ENCODE data around the gene STIM1. TPM values are rescaled to one million over a fixed set of nuclear protein-coding genes. Genes with fewer than 3 reads are reported as not detected.

Gene STIM1
- polyA plus RNA-seq, 2 donors: 29.5 to 42.7 TPM

DNA sequence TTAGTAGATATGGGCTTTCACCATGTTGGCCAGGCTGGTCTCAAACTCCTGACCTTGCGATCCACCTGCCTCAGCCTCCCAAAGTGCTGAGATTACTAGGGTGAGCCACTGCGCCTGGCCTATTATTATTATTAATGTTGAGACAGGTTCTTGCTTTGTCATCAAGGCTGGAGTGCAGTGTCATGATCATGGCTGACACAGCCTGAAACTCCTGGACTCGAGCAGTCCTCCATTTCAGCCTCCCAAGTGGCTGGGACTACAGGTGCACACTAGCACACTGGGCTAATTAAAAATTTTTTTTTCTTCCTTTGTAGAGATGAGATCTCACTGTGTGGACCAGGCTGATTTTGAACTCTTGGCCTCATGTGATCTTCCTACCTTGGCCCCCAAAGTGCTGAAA, 102.0 kb downstream of the STIM1 start:
- Histone ChIP-seq H3K4me3 (ENCODE audit: low read depth in 1 of 2, low read length in 2 of 2) (no peak overlapping the region), H3K36me3 (ENCODE audit: control insufficient read depth in 2 of 2, insufficient read depth in 2 of 2, low read length in 1 of 2) (no peaks in the 10 kb centered on the region), H3K4me1 (ENCODE audit: control insufficient read depth in 2 of 2, insufficient read depth in 2 of 2, low read length in 1 of 2) (peaks cover 0 to 10% of the 10 kb centered on the region in 2 donors), H3K27me3 (ENCODE audit: control insufficient read depth in 1 of 2, insufficient read depth in 2 of 2, low read length in 2 of 2) (no peaks in the 10 kb centered on the region), H3K27ac (ENCODE audit: low read depth in 2 of 2, low read length in 1 of 2) (no peak overlapping the region), H3K9me3 (ENCODE audit: control insufficient read depth in 2 of 2, insufficient read depth in 1 of 2, low read depth in 1 of 2, low read length in 1 of 2) (no peaks in the 10 kb centered on the region)
- WGBS, 2 donors: 63 to 85% methylated on average over 3 of the region's 3 CpGs

DNA sequence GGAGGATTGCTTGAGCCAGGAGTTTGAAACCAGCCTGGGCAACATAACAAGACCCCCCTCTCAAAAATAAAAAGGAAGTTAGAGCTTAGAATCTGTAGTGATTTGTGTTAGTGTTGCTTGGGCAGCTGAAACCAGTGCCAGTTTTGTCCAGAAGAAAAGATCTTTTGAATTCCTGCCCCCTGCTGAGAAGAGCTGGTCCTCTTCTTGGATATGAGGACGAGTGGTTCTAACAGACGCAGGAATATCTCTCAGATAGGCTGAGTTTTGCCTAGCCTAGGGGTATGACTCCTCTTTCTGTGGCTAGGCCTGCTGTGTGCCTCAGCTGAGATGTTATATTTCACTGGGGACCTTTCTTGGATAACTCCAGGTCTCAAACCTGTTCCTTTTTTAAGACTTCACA, 102.8 kb downstream of the STIM1 start:
- 79 to 90% methylated on average over 2 of the region's 2 CpGs for WGBS, 2 donors
- Histone ChIP-seq H3K4me3 (ENCODE audit: low read depth in 1 of 2, low read length in 2 of 2) (no peak overlapping the region), H3K36me3 (ENCODE audit: control insufficient read depth in 2 of 2, insufficient read depth in 2 of 2, low read length in 1 of 2) (no peaks in the 10 kb centered on the region), H3K27ac (ENCODE audit: low read depth in 2 of 2, low read length in 1 of 2) (no peak overlapping the region), H3K9me3 (ENCODE audit: control insufficient read depth in 2 of 2, insufficient read depth in 1 of 2, low read depth in 1 of 2, low read length in 1 of 2) (no peaks in the 10 kb centered on the region), H3K27me3 (ENCODE audit: control insufficient read depth in 1 of 2, insufficient read depth in 2 of 2, low read length in 2 of 2) (no peaks in the 10 kb centered on the region), H3K4me1 (ENCODE audit: control insufficient read depth in 2 of 2, insufficient read depth in 2 of 2, low read length in 1 of 2) (peaks cover 0 to 6% of the 10 kb centered on the region in 2 donors)

DNA sequence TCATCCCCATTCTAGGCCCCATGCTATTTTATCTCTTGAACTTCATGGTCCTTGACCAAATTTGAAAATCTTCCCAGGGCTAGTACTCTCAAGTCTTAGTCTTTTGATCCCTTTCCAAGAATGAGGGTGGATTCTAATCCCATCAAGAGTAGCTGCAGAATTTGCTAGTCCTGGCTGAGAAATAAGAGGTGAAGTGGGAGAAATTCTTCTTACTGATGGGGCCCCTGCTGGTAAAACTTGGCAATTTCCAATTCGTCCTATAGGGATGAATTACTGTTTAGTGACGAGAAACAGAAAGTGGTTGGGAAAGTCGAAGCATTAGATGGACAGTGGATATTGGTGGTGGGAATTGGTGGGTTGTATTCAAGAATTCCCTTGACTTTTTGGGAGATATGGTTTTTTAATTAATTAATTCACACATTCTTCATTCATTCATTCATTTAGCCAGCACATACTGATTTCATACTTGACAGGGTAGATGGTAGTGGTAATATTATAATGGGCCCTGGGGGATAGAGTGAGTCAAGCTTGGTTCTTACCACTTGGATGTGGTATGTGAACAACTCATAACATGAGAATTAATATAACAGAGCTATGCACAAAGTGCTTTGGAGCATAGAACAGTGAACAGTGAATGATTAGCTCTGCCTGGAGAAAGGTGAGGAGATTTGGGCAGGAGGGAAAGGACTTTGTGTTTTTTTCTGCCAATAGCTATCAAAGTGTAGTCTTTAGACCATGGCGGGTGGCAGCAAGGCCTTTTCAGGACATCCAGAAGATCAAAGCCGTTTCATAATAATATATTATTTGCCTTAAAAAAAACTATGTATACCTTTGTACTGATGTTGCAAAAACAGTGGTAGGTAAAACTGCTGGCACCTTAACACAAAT, 103.8 kb downstream of the STIM1 start:
- WGBS, 2 donors: 47 to 71% methylated on average over 5 of the region's 5 CpGs
- no peaks in the 10 kb centered on the region for H3K9me3 ChIP-seq (ENCODE audit: control insufficient read depth in 2 of 2, insufficient read depth in 1 of 2, low read depth in 1 of 2, low read length in 1 of 2)
- peaks cover 0 to 2% of the 10 kb centered on the region in 2 donors for H3K4me1 ChIP-seq (ENCODE audit: control insufficient read depth in 2 of 2, insufficient read depth in 2 of 2, low read length in 1 of 2)
- H3K36me3 ChIP-seq (ENCODE audit: control insufficient read depth in 2 of 2, insufficient read depth in 2 of 2, low read length in 1 of 2): no peaks in the 10 kb centered on the region
- no peak overlapping the region for H3K4me3 ChIP-seq (ENCODE audit: low read depth in 1 of 2, low read length in 2 of 2)
- H3K27me3 ChIP-seq (ENCODE audit: control insufficient read depth in 1 of 2, insufficient read depth in 2 of 2, low read length in 2 of 2): no peaks in the 10 kb centered on the region
- no peak overlapping the region for H3K27ac ChIP-seq (ENCODE audit: low read depth in 2 of 2, low read length in 1 of 2)

DNA sequence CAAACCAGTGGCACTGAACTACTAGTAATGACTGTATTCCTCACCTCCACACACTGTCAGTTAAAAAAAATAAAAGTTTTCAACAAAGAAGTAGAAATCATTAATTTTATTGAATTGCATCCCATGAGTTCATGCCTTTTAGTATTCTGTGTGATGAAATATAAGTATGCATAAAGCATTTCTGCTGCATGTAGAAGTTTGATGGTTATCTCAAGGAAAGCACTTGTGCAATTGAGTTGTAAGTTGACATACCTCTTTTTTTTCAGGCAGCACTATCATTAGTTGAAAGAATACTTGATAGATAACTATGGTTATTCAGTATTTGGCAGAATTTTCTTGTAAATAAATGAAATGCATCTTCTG, 104.4 kb downstream of the STIM1 start:
- H3K9me3 ChIP-seq (ENCODE audit: control insufficient read depth in 2 of 2, insufficient read depth in 1 of 2, low read depth in 1 of 2, low read length in 1 of 2): no peaks in the 10 kb centered on the region
- H3K4me1 ChIP-seq (ENCODE audit: control insufficient read depth in 2 of 2, insufficient read depth in 2 of 2, low read length in 1 of 2): peaks cover 0 to 2% of the 10 kb centered on the region in 2 donors
- no peaks in the 10 kb centered on the region for H3K27me3 ChIP-seq (ENCODE audit: control insufficient read depth in 1 of 2, insufficient read depth in 2 of 2, low read length in 2 of 2)
- H3K4me3 ChIP-seq (ENCODE audit: low read depth in 1 of 2, low read length in 2 of 2): no peak overlapping the region
- no peaks in the 10 kb centered on the region for H3K36me3 ChIP-seq (ENCODE audit: control insufficient read depth in 2 of 2, insufficient read depth in 2 of 2, low read length in 1 of 2)
- no peak overlapping the region for H3K27ac ChIP-seq (ENCODE audit: low read depth in 2 of 2, low read length in 1 of 2)

DNA sequence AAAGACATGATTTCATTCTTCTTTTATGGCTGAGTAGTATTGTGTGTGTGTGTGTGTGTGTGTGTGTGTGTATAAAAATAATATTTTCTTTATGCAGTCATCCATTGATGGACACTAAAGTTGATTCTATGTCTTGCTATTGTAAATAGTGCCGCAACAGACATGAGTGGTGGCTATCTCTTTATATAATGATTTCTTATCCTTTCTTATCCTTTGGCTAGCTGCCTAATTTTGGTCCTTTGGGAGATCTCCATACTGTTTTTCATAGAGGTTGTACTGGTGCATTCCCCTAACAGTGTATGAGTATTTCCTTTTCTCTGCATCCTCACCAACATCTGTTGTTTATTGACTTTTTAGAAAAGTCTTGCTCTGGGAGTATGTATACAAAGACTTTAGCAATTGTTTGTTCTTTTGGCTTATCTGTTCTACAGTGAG, 107.0 kb downstream of the STIM1 start:
- Histone ChIP-seq H3K27me3 (ENCODE audit: control insufficient read depth in 1 of 2, insufficient read depth in 2 of 2, low read length in 2 of 2) (no peaks in the 10 kb centered on the region), H3K4me1 (ENCODE audit: control insufficient read depth in 2 of 2, insufficient read depth in 2 of 2, low read length in 1 of 2) (peaks cover 0 to 2% of the 10 kb centered on the region in 2 donors)
- WGBS, 2 donors: 80 to 87% methylated on average over 1 of the region's 1 CpG

DNA sequence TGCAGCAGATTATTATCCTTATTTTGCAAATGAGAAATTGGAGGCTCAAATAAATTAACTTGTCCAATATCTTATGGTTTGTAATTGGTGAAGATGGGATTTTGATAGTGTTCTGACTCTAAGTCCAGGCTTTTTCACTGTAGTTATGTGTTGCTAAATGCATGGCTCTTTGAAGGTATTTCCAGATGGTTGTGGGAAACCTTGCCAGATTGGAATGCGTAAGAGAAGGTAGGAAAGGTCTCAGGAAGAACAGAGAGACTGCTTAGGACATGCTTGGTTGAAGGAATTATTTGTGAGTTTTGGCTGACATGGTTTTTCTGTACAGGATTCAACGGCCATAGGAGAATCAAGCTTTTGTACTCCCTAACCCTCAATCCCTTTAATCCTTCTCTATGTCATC, 108.6 kb downstream of the STIM1 start:
- Histone ChIP-seq H3K36me3 (ENCODE audit: control insufficient read depth in 2 of 2, insufficient read depth in 2 of 2, low read length in 1 of 2) (peaks cover 0 to 1% of the 10 kb centered on the region in 2 donors), H3K9me3 (ENCODE audit: control insufficient read depth in 2 of 2, insufficient read depth in 1 of 2, low read depth in 1 of 2, low read length in 1 of 2) (no peaks in the 10 kb centered on the region), H3K4me3 (ENCODE audit: low read depth in 1 of 2, low read length in 2 of 2) (no peak overlapping the region), H3K27ac (ENCODE audit: low read depth in 2 of 2, low read length in 1 of 2) (no peak overlapping the region), H3K4me1 (ENCODE audit: control insufficient read depth in 2 of 2, insufficient read depth in 2 of 2, low read length in 1 of 2) (peaks cover 0 to 3% of the 10 kb centered on the region in 2 donors), H3K27me3 (ENCODE audit: control insufficient read depth in 1 of 2, insufficient read depth in 2 of 2, low read length in 2 of 2) (no peaks in the 10 kb centered on the region)
- WGBS, 2 donors: 58 to 76% methylated on average over 2 of the region's 2 CpGs

More for the DNA sequence above, 107.0 kb downstream of the STIM1 start:
- H3K4me3 ChIP-seq (ENCODE audit: low read depth in 1 of 2, low read length in 2 of 2): no peak overlapping the region
- H3K9me3 ChIP-seq (ENCODE audit: control insufficient read depth in 2 of 2, insufficient read depth in 1 of 2, low read depth in 1 of 2, low read length in 1 of 2): no peaks in the 10 kb centered on the region
- H3K36me3 ChIP-seq (ENCODE audit: control insufficient read depth in 2 of 2, insufficient read depth in 2 of 2, low read length in 1 of 2): no peaks in the 10 kb centered on the region
- no peak overlapping the region for H3K27ac ChIP-seq (ENCODE audit: low read depth in 2 of 2, low read length in 1 of 2)

DNA sequence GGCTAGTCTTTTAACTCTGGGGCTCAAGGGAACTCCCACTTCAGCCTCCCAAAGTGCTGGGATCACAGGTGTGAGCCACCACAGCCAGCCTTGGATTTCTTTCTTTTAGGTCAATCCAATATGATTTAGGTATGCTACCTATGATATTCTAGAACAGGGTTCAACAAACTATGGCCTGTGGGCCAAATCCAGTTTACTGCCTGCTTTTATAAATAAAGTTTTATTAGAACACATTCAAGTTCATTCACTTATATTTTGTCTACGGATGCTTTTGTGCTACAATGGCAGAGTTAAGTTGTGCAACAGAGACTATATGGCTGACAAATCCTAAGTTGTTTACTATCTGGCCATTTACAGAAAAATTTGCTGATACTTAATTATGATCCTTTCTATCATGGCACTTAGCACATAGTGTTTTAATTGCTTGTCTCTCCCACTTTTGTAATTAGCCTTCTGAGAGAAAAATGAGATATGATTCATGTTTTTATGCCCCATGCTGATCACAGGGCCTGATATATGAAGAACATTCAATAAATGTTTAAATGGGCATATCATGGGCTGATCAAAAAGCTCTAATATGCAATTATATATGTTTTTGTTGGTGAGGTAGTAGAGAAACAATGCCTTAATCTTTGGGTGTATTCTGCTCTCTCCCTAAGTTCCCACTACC, 109.6 kb downstream of the STIM1 start:
- Histone ChIP-seq H3K27me3 (ENCODE audit: control insufficient read depth in 1 of 2, insufficient read depth in 2 of 2, low read length in 2 of 2) (no peaks in the 10 kb centered on the region), H3K4me3 (ENCODE audit: low read depth in 1 of 2, low read length in 2 of 2) (no peak overlapping the region), H3K36me3 (ENCODE audit: control insufficient read depth in 2 of 2, insufficient read depth in 2 of 2, low read length in 1 of 2) (peaks cover 0 to 3% of the 10 kb centered on the region in 2 donors), H3K4me1 (ENCODE audit: control insufficient read depth in 2 of 2, insufficient read depth in 2 of 2, low read length in 1 of 2) (peaks cover 0 to 6% of the 10 kb centered on the region in 2 donors), H3K27ac (ENCODE audit: low read depth in 2 of 2, low read length in 1 of 2) (no peak overlapping the region), H3K9me3 (ENCODE audit: control insufficient read depth in 2 of 2, insufficient read depth in 1 of 2, low read depth in 1 of 2, low read length in 1 of 2) (no peaks in the 10 kb centered on the region)
- 88 to 90% methylated on average over 1 of the region's 1 CpG for WGBS, 2 donors

DNA sequence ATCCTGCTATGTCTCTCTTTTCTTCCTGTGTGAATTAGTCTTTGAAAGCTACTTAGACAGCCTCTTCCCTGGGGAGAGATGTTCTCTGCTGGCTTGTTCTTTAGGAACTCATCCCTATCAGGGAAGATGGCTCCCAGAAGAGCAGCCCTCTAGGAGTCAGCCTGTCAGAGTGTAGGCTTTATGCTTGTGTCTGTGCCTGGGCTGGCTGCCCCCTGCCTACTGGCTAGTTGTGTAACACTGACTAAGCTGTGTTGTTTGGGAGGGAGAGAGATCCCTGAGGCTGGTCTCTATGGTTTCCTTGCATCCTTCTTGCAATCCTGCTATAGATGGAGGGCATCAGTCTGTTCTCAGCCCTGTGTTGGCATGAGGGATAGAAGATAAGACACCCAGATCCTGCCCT, 112.2 kb downstream of the STIM1 start:
- no peaks in the 10 kb centered on the region for H3K9me3 ChIP-seq (ENCODE audit: control insufficient read depth in 2 of 2, insufficient read depth in 1 of 2, low read depth in 1 of 2, low read length in 1 of 2)
- H3K27me3 ChIP-seq (ENCODE audit: control insufficient read depth in 1 of 2, insufficient read depth in 2 of 2, low read length in 2 of 2): no peaks in the 10 kb centered on the region
- no peak overlapping the region for H3K27ac ChIP-seq (ENCODE audit: low read depth in 2 of 2, low read length in 1 of 2)
- H3K4me1 ChIP-seq (ENCODE audit: control insufficient read depth in 2 of 2, insufficient read depth in 2 of 2, low read length in 1 of 2): peaks cover 0 to 3% of the 10 kb centered on the region in 2 donors
- H3K4me3 ChIP-seq (ENCODE audit: low read depth in 1 of 2, low read length in 2 of 2): no peak overlapping the region
- H3K36me3 ChIP-seq (ENCODE audit: control insufficient read depth in 2 of 2, insufficient read depth in 2 of 2, low read length in 1 of 2): peaks cover 0 to 3% of the 10 kb centered on the region in 2 donors

DNA sequence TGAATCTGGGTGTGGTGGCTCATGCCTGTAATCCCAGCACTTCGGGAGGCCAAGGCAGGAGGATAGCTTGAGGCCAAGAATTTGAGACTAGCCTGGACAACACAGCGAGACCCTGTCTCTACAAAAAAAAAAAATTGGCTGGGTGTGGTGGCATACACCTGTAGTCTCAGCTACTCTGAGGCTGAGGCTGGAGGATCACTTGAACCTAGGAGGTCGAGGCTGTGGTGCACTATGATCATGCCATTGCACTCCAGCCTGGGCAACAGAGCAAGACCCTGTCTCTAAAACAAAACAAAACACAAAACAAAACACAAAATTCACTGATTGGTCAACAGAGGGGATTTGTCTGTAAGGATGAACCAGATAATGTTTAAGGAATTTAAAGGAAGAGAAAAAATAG, 113.7 kb downstream of the STIM1 start:
- Histone ChIP-seq H3K36me3 (ENCODE audit: control insufficient read depth in 2 of 2, insufficient read depth in 2 of 2, low read length in 1 of 2) (peaks cover 0 to 7% of the 10 kb centered on the region in 2 donors), H3K4me1 (ENCODE audit: control insufficient read depth in 2 of 2, insufficient read depth in 2 of 2, low read length in 1 of 2) (peaks cover 0 to 8% of the 10 kb centered on the region in 2 donors), H3K27ac (ENCODE audit: low read depth in 2 of 2, low read length in 1 of 2) (no peak overlapping the region), H3K9me3 (ENCODE audit: control insufficient read depth in 2 of 2, insufficient read depth in 1 of 2, low read depth in 1 of 2, low read length in 1 of 2) (no peaks in the 10 kb centered on the region), H3K27me3 (ENCODE audit: control insufficient read depth in 1 of 2, insufficient read depth in 2 of 2, low read length in 2 of 2) (no peaks in the 10 kb centered on the region), H3K4me3 (ENCODE audit: low read depth in 1 of 2, low read length in 2 of 2) (no peak overlapping the region)
- WGBS, 2 donors: 84 to 86% methylated on average over 3 of the region's 3 CpGs
